H9 (cell line): ENCODE data around the gene ZNF75A. TPM values are rescaled to one million over a fixed set of nuclear protein-coding genes. Genes with fewer than 3 reads are reported as not detected.

ENCODE experiments used
- DNase-seq: peaks from one replicate; pipeline ENCODE4 v3.0.0-alpha.2; 2017
- H2AFZ ChIP-seq: one replicate; pipeline ENCODE4 v1.6.1; 2013; ENCODE audit warnings: mild to moderate bottlenecking, low read length, control low read depth, moderate library complexity
- H2AK5ac ChIP-seq: 2 replicates; pipeline ENCODE4 v1.6.1; 2013; ENCODE audit warnings: low read length, control low read depth, mixed read lengths; ENCODE audit not compliant: insufficient read length
- H2BK120ac ChIP-seq: one replicate; pipeline ENCODE4 v1.6.1; 2013; ENCODE audit warnings: low read depth, mild to moderate bottlenecking, low read length, control low read depth, inconsistent platforms; ENCODE audit not compliant: poor library complexity, severe bottlenecking
- H2BK12ac ChIP-seq: 2 replicates; pipeline ENCODE4 v1.6.1; 2013; ENCODE audit warnings: low read length, control low read depth, mixed read lengths, low read depth; ENCODE audit not compliant: insufficient read length
- H2BK15ac ChIP-seq: 2 replicates; pipeline ENCODE4 v1.6.1; 2013; ENCODE audit warnings: low read depth, low read length, control low read depth
- H2BK20ac ChIP-seq: one replicate; pipeline ENCODE4 v1.6.1; 2013; ENCODE audit warnings: low read depth, mild to moderate bottlenecking, low read length, control low read depth, inconsistent platforms; ENCODE audit not compliant: poor library complexity, severe bottlenecking
- H2BK5ac ChIP-seq: 2 replicates; pipeline ENCODE4 v1.6.1; 2013; ENCODE audit warnings: low read length, control low read depth, mixed read lengths; ENCODE audit not compliant: insufficient read length
- H3K14ac ChIP-seq: 2 replicates; pipeline ENCODE4 v1.6.1; 2013; ENCODE audit warnings: low read length, control low read depth; ENCODE audit not compliant: insufficient read depth
- H3K18ac ChIP-seq: 2 replicates; pipeline ENCODE4 v1.6.1; 2013; ENCODE audit warnings: low read depth, mild to moderate bottlenecking, mixed read lengths, low read length, control low read depth; ENCODE audit not compliant: insufficient read length
- H3K23ac ChIP-seq: 2 replicates; pipeline ENCODE4 v1.6.1; 2013; ENCODE audit warnings: low read length, control low read depth, mixed read lengths, low read depth; ENCODE audit not compliant: insufficient read length
- H3K23me2 ChIP-seq: 2 replicates; pipeline ENCODE4 v1.6.1; 2013; ENCODE audit warnings: low read depth, mild to moderate bottlenecking, mixed read lengths, low read length, control low read depth; ENCODE audit not compliant: insufficient read length, poor library complexity, severe bottlenecking
- H3K27ac ChIP-seq: 2 replicates; pipeline ENCODE4 v1.5.1; 2013; ENCODE audit warnings: low read length, control low read depth, mixed read lengths, low read depth; ENCODE audit not compliant: insufficient read length
- H3K27me3 ChIP-seq: 2 replicates; pipeline ENCODE4 v1.6.1; 2013; ENCODE audit warnings: low read length, control low read depth, inconsistent platforms; ENCODE audit not compliant: insufficient read depth
- H3K4ac ChIP-seq: 2 replicates; pipeline ENCODE4 v1.6.1; 2013; ENCODE audit warnings: low read depth, mild to moderate bottlenecking, control low read depth, inconsistent platforms, low read length, moderate library complexity
- H3K4me1 ChIP-seq: 2 replicates; pipeline ENCODE4 v1.6.1; 2013; ENCODE audit warnings: low read length, control low read depth, inconsistent platforms; ENCODE audit not compliant: insufficient read depth
- H3K4me2 ChIP-seq: 2 replicates; pipeline ENCODE4 v1.6.1; 2013; ENCODE audit warnings: low read length, control low read depth, mixed read lengths; ENCODE audit not compliant: insufficient read length, insufficient read depth
- H3K56ac ChIP-seq: 2 replicates; pipeline ENCODE4 v1.6.1; 2013; ENCODE audit warnings: low read depth, mild to moderate bottlenecking, mixed read lengths, low read length, control low read depth; ENCODE audit not compliant: insufficient read length
- H3K79me1 ChIP-seq: 2 replicates; pipeline ENCODE4 v1.6.1; 2013; ENCODE audit warnings: low read depth, mild to moderate bottlenecking, moderate library complexity, low read length, control low read depth, inconsistent platforms; ENCODE audit not compliant: insufficient read depth, poor library complexity, severe bottlenecking
- H3K79me2 ChIP-seq: 2 replicates; pipeline ENCODE4 v1.6.1; 2013; ENCODE audit warnings: low read length, control low read depth, inconsistent platforms; ENCODE audit not compliant: insufficient read depth
- H3K9ac ChIP-seq: 2 replicates; pipeline ENCODE4 v1.6.1; 2013; ENCODE audit warnings: low read length, control low read depth, mixed read lengths; ENCODE audit not compliant: insufficient read length; ENCODE audit errors: extremely low read depth
- H3K9me3 ChIP-seq: one replicate; pipeline ENCODE4 v1.6.1; 2013; ENCODE audit warnings: low read depth, low read length, inconsistent platforms; ENCODE audit not compliant: control insufficient read depth
- H3T11ph ChIP-seq: one replicate; pipeline ENCODE4 v1.6.1; 2013; ENCODE audit warnings: mild to moderate bottlenecking, low read length, control low read depth, inconsistent platforms
- H4K20me1 ChIP-seq: one replicate; pipeline ENCODE4 v1.6.1; 2013; ENCODE audit not compliant: control insufficient read depth, insufficient read length, insufficient read depth
- H4K5ac ChIP-seq: 2 replicates; pipeline ENCODE4 v1.6.1; 2013; ENCODE audit warnings: low read depth, mild to moderate bottlenecking, mixed read lengths, low read length, control low read depth; ENCODE audit not compliant: insufficient read length
- H4K8ac ChIP-seq: replicated peaks from 2 replicates; pipeline ENCODE4 v1.6.1; 2013; ENCODE audit warnings: low read length, control low read depth, mixed read lengths, low read depth; ENCODE audit not compliant: insufficient read length
- H4K91ac ChIP-seq: 2 replicates; pipeline ENCODE4 v1.6.1; 2013; ENCODE audit warnings: low read depth, mild to moderate bottlenecking, moderate library complexity, mixed read lengths, low read length, control low read depth; ENCODE audit not compliant: insufficient read length
- H3K27ac Mint-ChIP-seq, 3 experiments: 2 replicates in 2 of 3; 3 replicates in 1 of 3; pipeline ENCODE4 v1.8.0; 2020 to 2021; ENCODE audit warnings: mixed read lengths in 3 of 3, mild to moderate bottlenecking in 1 of 3, moderate library complexity in 1 of 3
- H3K27me3 Mint-ChIP-seq: 2 replicates; pipeline ENCODE4 v1.8.0; 2021; ENCODE audit warnings: low read depth, mild to moderate bottlenecking, moderate library complexity, mixed read lengths
- H3K36me3 Mint-ChIP-seq, 3 experiments: 2 replicates in 2 of 3; 3 replicates in 1 of 3; pipeline ENCODE4 v1.8.0; 2020 to 2021; ENCODE audit warnings: low read depth in 3 of 3, mixed read lengths in 3 of 3; ENCODE audit not compliant: insufficient read depth in 1 of 3
- H3K4me1 Mint-ChIP-seq, 2 experiments: 2 replicates each; pipeline ENCODE4 v1.8.0; 2020; ENCODE audit warnings: mixed read lengths in 2 of 2
- H3K4me3 Mint-ChIP-seq, 2 experiments: 2 replicates in 1 of 2; 3 replicates in 1 of 2; pipeline ENCODE4 v1.8.0; 2020 to 2021; ENCODE audit warnings: mild to moderate bottlenecking in 2 of 2, mixed read lengths in 2 of 2, moderate library complexity in 1 of 2
- H3K9me3 Mint-ChIP-seq, 2 experiments: 2 replicates in 1 of 2; 3 replicates in 1 of 2; pipeline ENCODE4 v1.8.0; 2020; ENCODE audit warnings: mild to moderate bottlenecking in 2 of 2, mixed read lengths in 2 of 2, moderate library complexity in 1 of 2
- CTCF ChIP-seq: fragments of 200-600 bp; sonication (generic); conservative IDR thresholded peaks from 3 replicates; pipeline ENCODE4 v1.8.0; 2021; ENCODE audit warnings: antibody characterized with exemption, mild to moderate bottlenecking
- WGBS: extraction: QIAGEN DNeasy Blood & Tissue Kit; methylation state at CpG from one replicate; pipeline ENCODE4 v1.1.7; 2013; ENCODE audit warnings: missing lambda C conversion rate, low lambda C conversion rate, mixed read lengths; ENCODE audit not compliant: insufficient read length; ENCODE audit errors: extremely low coverage; 5-methylcytosine and 5-hydroxymethylcytosine counted together
- total RNA-seq: library from RNA; stranded (reverse); gene quantifications from 2 replicates; pipeline ENCODE4 v1.2.1, GENCODE V29; 2021

The ZNF75A gene
- total RNA-seq, 1 experiment from 2014 or later = 42.4 TPM

GRCh38 chr16:3264137-3265036 is 40.9 kb upstream of the ZNF75A start:
- H3K14ac ChIP-seq = no peak overlapping the region
- no peaks in the 10 kb centered on the region for H3K79me1 ChIP-seq
- H3K27me3 Mint-ChIP-seq = peaks cover 42% of the 10 kb centered on the region
- no peaks in the 10 kb centered on the region for H3K36me3 Mint-ChIP-seq
- H4K8ac ChIP-seq = no peak overlapping the region
- H3K9me3 Mint-ChIP-seq = peaks cover 29 to 38% of the 10 kb centered on the region in 2 experiments; a peak in 4 of 5 replicates
- no peak overlapping the region for H3K27ac ChIP-seq
- no peak overlapping the region for H2AK5ac ChIP-seq
- H4K20me1 ChIP-seq = no peaks in the 10 kb centered on the region
- no peaks in the 10 kb centered on the region; the same call in 1 of the 2 replicates for H3K27me3 ChIP-seq
- no peak overlapping the region for H4K91ac ChIP-seq
- no peaks in the 10 kb centered on the region for H3K79me2 ChIP-seq
- whole genome bisulfite sequencing = no CpG with 5 or more reads among the region's 77 CpGs
- H2AFZ ChIP-seq = no peak overlapping the region
- no peak overlapping the region for H3K18ac ChIP-seq
- H3K4me2 ChIP-seq = peak overlapping the region; percentile 90
- DNase-seq = peak; percentile 99
- H3K9me3 ChIP-seq = no peaks in the 10 kb centered on the region
- no peak overlapping the region for H3K23ac ChIP-seq
- no peak overlapping the region for H4K5ac ChIP-seq
- peaks cover 3% of the 10 kb centered on the region for H3K23me2 ChIP-seq
- H3K9ac ChIP-seq = no peak overlapping the region
- H2BK12ac ChIP-seq = no peak overlapping the region
- H3K4ac ChIP-seq = no peak overlapping the region
- H3K56ac ChIP-seq = no peak overlapping the region
- TF ChIP-seq CTCF = peak; percentile 42; the same call in 2 of the 3 replicates
- no peaks in the 10 kb centered on the region for H3K4me1 ChIP-seq
- no peak overlapping the region for H2BK120ac ChIP-seq
- H2BK15ac ChIP-seq = no peak overlapping the region
- peak overlapping the region in 1 of 3 experiments; percentile 93; a peak in 2 of 7 replicates for H3K27ac Mint-ChIP-seq
- H3T11ph ChIP-seq = no peak overlapping the region
- H3K4me1 Mint-ChIP-seq = peaks cover 3% of the 10 kb centered on the region in 2 experiments
- peak overlapping the region; percentile 75 to 86 for H3K4me3 Mint-ChIP-seq
- no peak overlapping the region for H2BK5ac ChIP-seq
- H2BK20ac ChIP-seq = no peak overlapping the region
